ENCODE results near the gene CASP10. TPM values are rescaled to one million over a fixed set of nuclear protein-coding genes. Genes with fewer than 3 reads are reported as not detected.
"Not testable (repeated sequence)": the region's sequence is repeated elsewhere in the genome, so short reads cannot be mapped to it uniquely, and the experiment has no call there.

CASP10 gene
- total RNA-seq, 1 donor from 2014 or later, result 3.6 TPM

DNA sequence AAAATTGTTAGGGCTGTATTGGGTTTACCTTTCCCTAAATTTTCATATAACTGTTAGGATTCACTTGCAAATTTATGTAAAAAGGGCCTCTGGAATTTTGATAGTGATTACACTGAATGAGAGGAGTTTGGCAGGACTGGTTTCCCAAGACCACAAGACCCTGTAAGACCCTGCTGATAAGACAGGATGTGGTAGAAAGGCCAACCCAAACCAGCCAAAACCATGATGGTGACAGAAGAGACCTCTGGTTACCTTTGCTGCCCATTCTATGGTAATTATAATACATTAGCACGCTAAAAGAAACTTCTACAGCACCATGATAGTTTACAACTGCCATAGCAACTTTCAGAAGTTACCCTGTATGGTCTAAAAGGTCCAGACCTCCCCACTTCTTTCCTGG lies 8.3 kb upstream of the CASP10 start:
- Mint-ChIP-seq H3K27me3 (no peaks in the 10 kb centered on the region), H3K36me3 (no peaks in the 10 kb centered on the region), H3K9me3 (no peaks in the 10 kb centered on the region), H3K4me1 (ENCODE audit: unreplicated experiment) (no peaks in the 10 kb centered on the region), H3K27ac (no peak overlapping the region), H3K4me3 (no peak overlapping the region)
- TF ChIP-seq, protein P1, sequence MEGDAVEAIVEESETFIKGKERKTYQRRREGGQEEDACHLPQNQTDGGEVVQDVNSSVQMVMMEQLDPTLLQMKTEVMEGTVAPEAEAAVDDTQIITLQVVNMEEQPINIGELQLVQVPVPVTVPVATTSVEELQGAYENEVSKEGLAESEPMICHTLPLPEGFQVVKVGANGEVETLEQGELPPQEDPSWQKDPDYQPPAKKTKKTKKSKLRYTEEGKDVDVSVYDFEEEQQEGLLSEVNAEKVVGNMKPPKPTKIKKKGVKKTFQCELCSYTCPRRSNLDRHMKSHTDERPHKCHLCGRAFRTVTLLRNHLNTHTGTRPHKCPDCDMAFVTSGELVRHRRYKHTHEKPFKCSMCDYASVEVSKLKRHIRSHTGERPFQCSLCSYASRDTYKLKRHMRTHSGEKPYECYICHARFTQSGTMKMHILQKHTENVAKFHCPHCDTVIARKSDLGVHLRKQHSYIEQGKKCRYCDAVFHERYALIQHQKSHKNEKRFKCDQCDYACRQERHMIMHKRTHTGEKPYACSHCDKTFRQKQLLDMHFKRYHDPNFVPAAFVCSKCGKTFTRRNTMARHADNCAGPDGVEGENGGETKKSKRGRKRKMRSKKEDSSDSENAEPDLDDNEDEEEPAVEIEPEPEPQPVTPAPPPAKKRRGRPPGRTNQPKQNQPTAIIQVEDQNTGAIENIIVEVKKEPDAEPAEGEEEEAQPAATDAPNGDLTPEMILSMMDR (conservative IDR thresholded peaks at IDR 0.05), result no peak
- no peak for DNase-seq (ENCODE audit: extremely low spot score, unreplicated experiment)

DNA sequence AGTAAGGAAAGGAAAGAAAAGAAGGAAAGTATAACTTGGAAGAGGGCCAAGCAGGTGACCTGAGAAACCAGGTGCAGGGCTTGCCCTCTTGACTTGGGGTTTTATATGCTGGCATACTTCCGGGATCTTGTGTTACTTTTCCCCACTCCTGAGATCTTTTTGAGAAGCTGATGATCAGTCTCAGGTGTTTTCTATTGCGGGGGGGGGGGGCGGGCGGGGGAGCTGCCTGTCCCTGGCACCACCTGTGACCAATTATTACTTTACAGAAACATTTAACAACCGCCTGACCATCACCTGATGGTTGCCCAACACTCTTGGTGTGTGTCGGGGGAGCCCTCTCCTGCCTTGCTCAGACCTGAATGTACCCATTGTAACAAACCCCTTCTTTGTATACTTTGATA lies 6.9 kb upstream of the CASP10 start:
- TF ChIP-seq, protein P1 (conservative IDR thresholded peaks at IDR 0.05), result no peak
- H3K9me3 Mint-ChIP-seq, result no peaks in the 10 kb centered on the region
- H3K4me3 Mint-ChIP-seq, result no peak overlapping the region
- peaks cover 5% of the 10 kb centered on the region for H3K4me1 Mint-ChIP-seq (ENCODE audit: unreplicated experiment)
- no peak for DNase-seq (ENCODE audit: extremely low spot score, unreplicated experiment)
- no peaks in the 10 kb centered on the region for H3K36me3 Mint-ChIP-seq
- no peaks in the 10 kb centered on the region for H3K27me3 Mint-ChIP-seq
- H3K27ac Mint-ChIP-seq, result no peak overlapping the region

GRCh38 chr2:201180010-201180409 lies 2.9 kb upstream of the CASP10 start:
- Mint-ChIP-seq H3K27me3 (no peaks in the 10 kb centered on the region), H3K4me1 (ENCODE audit: unreplicated experiment) (peaks cover 5% of the 10 kb centered on the region), H3K36me3 (no peaks in the 10 kb centered on the region), H3K27ac (no peak overlapping the region), H3K9me3 (no peaks in the 10 kb centered on the region), H3K4me3 (no peak overlapping the region)
- no peak for DNase-seq (ENCODE audit: extremely low spot score, unreplicated experiment)
- TF ChIP-seq, protein P1 (conservative IDR thresholded peaks at IDR 0.05), result no peak

- Mint-ChIP-seq H3K4me1 (ENCODE audit: unreplicated experiment) (peaks cover 13% of the 10 kb centered on the region), H3K27me3 (no peaks in the 10 kb centered on the region), H3K4me3 (peak overlapping the region; percentile 77), H3K27ac (peak overlapping the region; percentile 14), H3K36me3 (no peaks in the 10 kb centered on the region), H3K9me3 (peaks cover 6% of the 10 kb centered on the region)
- TF ChIP-seq, protein P1 (conservative IDR thresholded peaks at IDR 0.05), result no peak
- no peak for DNase-seq (ENCODE audit: extremely low spot score, unreplicated experiment)
Observed at GRCh38 chr2:201183365-201183727, 405 bp downstream of the CASP10 start.

- not testable (repeated sequence) for H3K27ac Mint-ChIP-seq; H3K27me3 Mint-ChIP-seq; DNase-seq (ENCODE audit: extremely low spot score, unreplicated experiment); H3K9me3 Mint-ChIP-seq; H3K36me3 Mint-ChIP-seq
- H3K4me3 Mint-ChIP-seq, result peak overlapping the region; percentile 52
- H3K4me1 Mint-ChIP-seq (ENCODE audit: unreplicated experiment), result peaks cover 13% of the 10 kb centered on the region
Observed at GRCh38 chr2:201183835-201184234, 894 bp downstream of the CASP10 start.

DNA sequence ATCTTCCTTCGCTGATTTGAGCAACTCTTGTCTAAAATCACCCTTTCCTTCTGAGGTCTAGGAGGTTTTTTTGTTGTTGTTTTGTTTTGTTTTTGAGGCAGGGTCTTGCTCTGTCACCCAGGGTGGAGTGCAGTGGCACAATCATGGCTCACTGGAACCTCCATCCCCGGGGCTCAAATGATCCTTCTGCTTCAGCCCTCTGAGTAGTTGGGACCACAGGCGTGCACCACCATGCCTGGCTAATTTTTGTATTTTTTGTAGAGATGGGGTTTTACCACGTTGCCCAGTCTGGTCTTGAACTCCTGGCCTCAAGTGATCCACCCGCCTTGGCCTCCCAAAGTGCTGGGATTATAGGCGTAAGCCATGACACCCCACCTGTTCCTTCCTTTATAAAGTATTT lies 1.3 kb downstream of the CASP10 start:
- H3K4me1 Mint-ChIP-seq (ENCODE audit: unreplicated experiment), result peaks cover 13% of the 10 kb centered on the region
- DNase-seq (ENCODE audit: extremely low spot score, unreplicated experiment); H3K27ac Mint-ChIP-seq; H3K27me3 Mint-ChIP-seq; H3K36me3 Mint-ChIP-seq; H3K4me3 Mint-ChIP-seq; H3K9me3 Mint-ChIP-seq: not testable (repeated sequence)

DNA sequence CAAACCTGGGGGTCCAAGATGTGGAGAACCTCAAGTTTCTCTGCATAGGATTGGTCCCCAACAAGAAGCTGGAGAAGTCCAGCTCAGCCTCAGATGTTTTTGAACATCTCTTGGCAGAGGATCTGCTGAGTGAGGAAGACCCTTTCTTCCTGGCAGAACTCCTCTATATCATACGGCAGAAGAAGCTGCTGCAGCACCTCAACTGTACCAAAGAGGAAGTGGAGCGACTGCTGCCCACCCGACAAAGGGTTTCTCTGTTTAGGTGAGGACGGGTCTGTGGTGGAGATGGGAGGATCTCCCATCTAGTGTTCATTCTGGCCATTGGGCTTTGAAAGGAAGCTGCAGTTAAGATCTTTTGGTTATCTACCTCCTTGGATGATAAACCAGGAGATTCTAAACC lies 2.9 kb downstream of the CASP10 start:
- Mint-ChIP-seq H3K27ac (no peak overlapping the region), H3K36me3 (no peaks in the 10 kb centered on the region), H3K9me3 (peaks cover 9% of the 10 kb centered on the region), H3K27me3 (no peaks in the 10 kb centered on the region), H3K4me1 (ENCODE audit: unreplicated experiment) (peaks cover 8% of the 10 kb centered on the region), H3K4me3 (no peak overlapping the region)
- DNase-seq (ENCODE audit: extremely low spot score, unreplicated experiment), result no peak
- TF ChIP-seq, protein P1 (conservative IDR thresholded peaks at IDR 0.05), result no peak
